ENCODE results near the gene BIRC5. TPM values are rescaled to one million over a fixed set of nuclear protein-coding genes. Genes with fewer than 3 reads are reported as not detected.
A peak's percentile ranks its signal among the peaks of the same experiment; 100 is the strongest.

The BIRC5 gene
- total and polyA plus RNA-seq, 8 donors, result 0.12 to 1.7 (median 0.77) TPM; not detected in 1

- no peak for DNase-seq
These were observed 23.5 kb downstream of the BIRC5 start for GRCh38 chr17:78237401-78238012.

GRCh38 chr17:78238823-78239488 is 24.9 kb downstream of the BIRC5 start:
- no peaks in the 10 kb centered on the region for H3K9me3 ChIP-seq
- no peaks in the 10 kb centered on the region for H3K36me3 ChIP-seq
- no peaks in the 10 kb centered on the region for H3K4me1 ChIP-seq
- TF ChIP-seq CTCF (IDR thresholded peaks at IDR 0.05), result no peak
- H3K4me3 ChIP-seq, result no peak overlapping the region
- intact Hi-C loops (cut with DNase I), result no loop called here
- 81 to 83% methylated on average over 20 of the region's 20 CpGs for WGBS, 2 donors
- H3K27ac ChIP-seq, result no peak overlapping the region
- DNase-seq (peak in 1 of 6 donors; percentile 60), FAIRE-seq (no peak), ATAC-seq (no peak)
- H3K27me3 ChIP-seq, result no peaks in the 10 kb centered on the region

More at GRCh38 chr17:78237401-78238012, 23.5 kb downstream of the BIRC5 start:
- ATAC-seq, result no peak
- TF ChIP-seq CTCF (IDR thresholded peaks at IDR 0.05), result no peak
- no peak for FAIRE-seq
- Histone ChIP-seq H3K9me3 (no peaks in the 10 kb centered on the region), H3K4me3 (no peak overlapping the region), H3K4me1 (no peaks in the 10 kb centered on the region), H3K27ac (no peak overlapping the region), H3K27me3 (peaks cover 0 to 2% (median 0%) of the 10 kb centered on the region in 4 donors), H3K36me3 (no peaks in the 10 kb centered on the region)
- intact Hi-C loops (cut with DNase I), result no loop called here
- WGBS, 2 donors, result 58 to 62% methylated on average over 10 to 11 of the region's 11 CpGs

- H3K27ac ChIP-seq, result no peak overlapping the region
- no peak for FAIRE-seq
- whole genome bisulfite sequencing, 2 donors, result 87 to 89% methylated on average over 9 of the region's 9 CpGs
- no peaks in the 10 kb centered on the region for H3K36me3 ChIP-seq
- no peaks in the 10 kb centered on the region for H3K4me1 ChIP-seq
- intact Hi-C loops (cut with DNase I), result no loop called here
- H3K27me3 ChIP-seq, result no peaks in the 10 kb centered on the region
- no peaks in the 10 kb centered on the region for H3K9me3 ChIP-seq
- no peak overlapping the region for H3K4me3 ChIP-seq
- DNase-seq, result no peak
- TF ChIP-seq CTCF (IDR thresholded peaks at IDR 0.05), result no peak
- no peak for ATAC-seq
These were observed 25.5 kb downstream of the BIRC5 start for GRCh38 chr17:78239489-78239931.

- Histone ChIP-seq H3K27me3 (no peaks in the 10 kb centered on the region), H3K4me1 (no peaks in the 10 kb centered on the region), H3K9me3 (no peaks in the 10 kb centered on the region), H3K36me3 (no peaks in the 10 kb centered on the region), H3K4me3 (no peak overlapping the region), H3K27ac (no peak overlapping the region)
- no peak for DNase-seq
- TF ChIP-seq CTCF (IDR thresholded peaks at IDR 0.05), result no peak
- WGBS, 2 donors, result 65 to 74% methylated on average over 12 of the region's 12 CpGs
- intact Hi-C loops (cut with DNase I), result no loop called here
- FAIRE-seq, result no peak
- no peak for ATAC-seq
These were observed 26.1 kb downstream of the BIRC5 start for GRCh38 chr17:78240012-78240655.
